ENCODE results near the gene SPTBN4. TPM values are rescaled to one million over a fixed set of nuclear protein-coding genes. Genes with fewer than 3 reads are reported as not detected.
"Not testable (repeated sequence)": the region's sequence is repeated elsewhere in the genome, so short reads cannot be mapped to it uniquely, and the experiment has no call there.

Gene SPTBN4
- total RNA-seq, 4 donors from 2014 or later = 0.18 to 6.6 (median 2.0) TPM

GRCh38 chr19:40457953-40458596 lies 8.7 kb upstream of the SPTBN4 start:
- no peaks in the 10 kb centered on the region for H3K9me3 ChIP-seq
- peaks cover 0 to 27% (median 0%) of the 10 kb centered on the region in 3 donors for H3K36me3 ChIP-seq
- H3K4me3 ChIP-seq = no peak overlapping the region
- no peak overlapping the region for H3K27ac ChIP-seq
- H3K27me3 ChIP-seq = no peaks in the 10 kb centered on the region
- DNase-seq = no peak
- TF ChIP-seq CTCF (IDR thresholded peaks at IDR 0.05) = no peak
- TF ChIP-seq POLR2A (IDR thresholded peaks at IDR 0.05) = no peak
- peaks cover 0 to 17% (median 4%) of the 10 kb centered on the region in 4 donors for H3K4me1 ChIP-seq

- no peak overlapping the region for H3K27ac ChIP-seq
- H3K4me3 ChIP-seq = no peak overlapping the region
- peaks cover 0 to 19% (median 4%) of the 10 kb centered on the region in 4 donors for H3K4me1 ChIP-seq
- no peak for TF ChIP-seq POLR2A (IDR thresholded peaks at IDR 0.05)
- TF ChIP-seq CTCF (IDR thresholded peaks at IDR 0.05) = no peak
- H3K9me3 ChIP-seq = no peaks in the 10 kb centered on the region
- H3K27me3 ChIP-seq = no peaks in the 10 kb centered on the region
- no peak for DNase-seq
- H3K36me3 ChIP-seq = peaks cover 0 to 27% (median 0%) of the 10 kb centered on the region in 3 donors
These were observed 8.2 kb upstream of the SPTBN4 start for GRCh38 chr19:40458597-40458974.

GRCh38 chr19:40460185-40460584 lies 6.6 kb upstream of the SPTBN4 start:
- no peak overlapping the region for H3K4me3 ChIP-seq
- H3K36me3 ChIP-seq = peaks cover 0 to 24% (median 0%) of the 10 kb centered on the region in 3 donors
- H3K9me3 ChIP-seq = no peaks in the 10 kb centered on the region
- no peaks in the 10 kb centered on the region for H3K27me3 ChIP-seq
- peaks cover 0 to 34% (median 6%) of the 10 kb centered on the region in 4 donors for H3K4me1 ChIP-seq
- H3K27ac ChIP-seq = no peak overlapping the region
- TF ChIP-seq POLR2A (IDR thresholded peaks at IDR 0.05) (no peak), CTCF (IDR thresholded peaks at IDR 0.05) (no peak)
- DNase-seq = no peak

GRCh38 chr19:40461669-40462221 lies 5.1 kb upstream of the SPTBN4 start:
- peak overlapping the region in 2 of 4 donors; percentile 63 to 66 for H3K27ac ChIP-seq
- TF ChIP-seq CTCF (IDR thresholded peaks at IDR 0.05) (no peak), POLR2A (IDR thresholded peaks at IDR 0.05) (no peak)
- peaks cover 0 to 17% (median 0%) of the 10 kb centered on the region in 3 donors for H3K36me3 ChIP-seq
- peaks cover 4 to 43% (median 15%) of the 10 kb centered on the region in 4 donors for H3K4me1 ChIP-seq
- H3K4me3 ChIP-seq = no peak overlapping the region
- H3K9me3 ChIP-seq = no peaks in the 10 kb centered on the region
- H3K27me3 ChIP-seq = no peaks in the 10 kb centered on the region
- DNase-seq = peak; percentile 33 to 74 (median 73)

GRCh38 chr19:40463587-40464037 lies 3.2 kb upstream of the SPTBN4 start:
- DNase-seq, H3K27me3 ChIP-seq, H3K4me3 ChIP-seq, H3K36me3 ChIP-seq, H3K9me3 ChIP-seq: not testable (repeated sequence)
- Histone ChIP-seq H3K27ac (peak overlapping the region in 1 of 4 donors; percentile 96), H3K4me1 (peaks cover 4 to 50% (median 18%) of the 10 kb centered on the region in 4 donors)

Measured in Peyer's patch (tissue), 4 donors.